ENCODE data around the gene CES3.
"Not testable (repeated sequence)": the region's sequence is repeated elsewhere in the genome, so short reads cannot be mapped to it uniquely, and the experiment has no call there.

Gene CES3

DNA sequence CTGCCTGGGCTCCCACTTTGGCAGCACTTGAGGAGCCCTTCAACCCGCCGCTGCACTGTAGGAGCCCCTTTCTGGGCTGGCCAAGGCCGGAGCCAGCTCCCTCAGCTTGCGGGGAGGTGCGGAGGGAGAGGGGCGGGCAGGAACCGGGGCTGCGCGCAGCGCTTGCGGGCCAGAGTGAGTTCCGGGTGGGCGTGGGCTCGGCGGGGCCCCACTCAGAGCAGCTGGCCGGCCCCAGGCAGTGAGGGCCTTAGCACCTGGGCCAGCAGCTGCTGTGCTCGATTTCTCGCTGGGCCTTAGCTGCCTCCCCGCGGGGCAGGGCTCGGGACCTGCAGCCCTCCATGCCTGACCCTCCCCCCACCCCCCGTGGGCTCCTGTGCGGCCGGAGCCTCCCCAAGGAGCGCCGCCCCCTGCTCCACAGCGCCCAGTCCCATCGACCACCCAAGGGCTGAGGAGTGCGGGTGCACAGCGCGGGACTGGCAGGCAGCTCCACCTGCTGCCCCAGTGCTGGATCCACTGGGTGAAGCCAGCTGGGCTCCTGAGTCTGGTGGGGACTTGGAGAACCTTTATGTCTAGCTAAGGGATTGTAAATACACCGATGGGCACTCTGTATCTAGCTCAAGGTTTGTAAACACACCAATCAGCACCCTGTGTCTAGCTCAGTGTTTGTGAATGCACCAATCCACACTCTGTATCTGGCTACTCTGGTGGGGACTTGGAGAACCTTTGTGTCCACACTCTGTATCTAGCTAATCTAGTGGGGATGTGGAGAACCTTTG is 13.3 kb downstream of the CES3 start:
- not testable (repeated sequence) for DNase-seq

DNA sequence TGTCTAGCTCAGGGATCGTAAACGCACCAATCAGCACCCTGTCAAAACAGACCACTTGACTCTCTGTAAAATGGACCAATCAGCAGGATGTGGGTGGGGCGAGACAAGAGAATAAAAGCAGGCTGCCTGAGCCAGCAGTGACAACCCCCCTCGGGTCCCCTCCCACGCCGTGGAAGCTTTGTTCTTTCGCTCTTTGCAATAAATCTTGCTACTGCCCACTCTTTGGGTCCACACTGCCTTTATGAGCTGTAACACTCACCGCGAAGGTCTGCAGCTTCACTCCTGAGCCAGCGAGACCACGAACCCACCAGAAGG is 13.8 kb downstream of the CES3 start:
- not testable (repeated sequence) for DNase-seq

DNA sequence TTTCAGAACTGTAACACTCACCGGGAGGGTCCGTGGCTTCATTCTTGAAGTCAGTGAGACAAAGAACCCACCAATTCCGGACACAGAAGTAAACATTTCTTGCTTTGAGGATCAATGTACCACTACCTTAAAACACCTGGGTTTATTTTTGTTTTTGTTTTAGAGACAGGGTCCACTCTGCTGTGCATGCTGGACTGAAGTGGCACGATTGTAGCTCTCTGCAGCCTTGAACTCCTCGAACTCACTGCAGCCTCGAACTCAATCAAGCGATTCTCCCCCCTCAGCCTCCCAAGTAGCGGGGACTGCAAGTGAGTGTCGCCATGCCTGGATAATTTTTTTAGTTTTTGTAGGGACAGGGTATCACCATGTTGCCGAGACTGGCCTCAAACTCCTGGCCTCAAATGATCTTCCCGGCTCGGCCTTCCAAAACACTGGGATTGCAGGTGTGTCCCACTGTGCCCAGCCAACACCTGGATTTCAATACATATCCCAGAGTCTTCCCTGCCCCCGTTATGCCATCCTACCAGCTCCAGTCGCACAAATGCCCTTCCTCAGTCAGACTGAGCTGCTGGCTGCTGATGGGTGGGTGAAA is 14.3 kb downstream of the CES3 start:
- no peak for DNase-seq

- DNase-seq = no peak
Measured at GRCh38 chr16:66976746-66977145, 15.7 kb downstream of the CES3 start.

- DNase-seq = peak; percentile 81
Measured at GRCh38 chr16:66977341-66978113, 16.5 kb downstream of the CES3 start.

GRCh38 chr16:66979011-66979717 is 18.1 kb downstream of the CES3 start:
- DNase-seq = no peak

DNA sequence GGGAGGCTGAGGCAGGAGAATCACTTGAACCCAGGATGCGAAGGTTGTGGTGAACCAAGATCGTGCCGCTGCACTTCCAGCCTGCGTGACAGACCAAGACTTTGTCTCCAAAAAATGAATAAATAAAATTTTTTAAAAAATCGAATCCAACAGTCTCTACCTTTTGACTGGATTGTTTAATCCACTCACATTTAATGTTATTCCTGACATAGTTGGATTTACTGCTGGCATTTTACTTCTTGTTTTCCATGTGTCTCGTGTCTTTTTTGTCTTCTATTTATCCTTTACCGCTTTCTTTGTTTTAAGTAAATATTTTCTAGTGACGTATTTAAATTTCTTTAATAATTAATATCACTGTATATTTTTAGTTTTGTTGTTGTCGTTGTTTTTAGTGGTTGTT is 22.0 kb downstream of the CES3 start:
- no peak for DNase-seq

GRCh38 chr16:66984892-66985311 is 23.8 kb downstream of the CES3 start:
- no peak for DNase-seq

- no peak for DNase-seq
Measured at GRCh38 chr16:66986559-66986958, 25.5 kb downstream of the CES3 start.

DNA sequence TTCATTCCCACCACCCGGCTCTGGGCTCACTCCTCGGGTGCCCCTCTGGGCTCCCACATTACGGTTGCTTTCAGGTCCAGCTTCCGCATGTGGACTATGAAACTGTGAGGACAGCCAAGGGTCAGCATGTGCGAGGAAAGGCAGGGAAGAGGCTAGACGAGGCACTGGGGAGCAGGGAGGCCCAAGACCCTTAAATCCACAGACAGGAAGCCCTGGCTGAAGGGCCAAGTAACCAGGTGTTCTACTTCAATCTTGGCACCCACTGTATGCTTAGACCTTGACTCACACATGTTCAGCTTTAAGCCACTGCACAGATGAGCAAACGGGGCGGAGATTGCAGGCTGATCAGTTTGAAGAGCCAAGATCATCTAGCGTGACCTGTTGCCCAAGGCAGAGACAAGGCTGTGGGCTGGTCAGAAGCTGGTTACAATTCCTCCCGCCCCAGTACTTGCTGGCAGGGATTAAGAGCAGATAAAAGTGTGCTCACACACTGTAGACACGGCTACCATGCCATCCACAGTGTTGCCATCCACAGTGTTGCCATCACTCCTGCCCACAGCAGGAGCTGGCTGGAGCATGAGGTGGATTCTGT is 27.2 kb downstream of the CES3 start, which contains the start of gene CES4A:
CES4A (plus strand) TSS at position 393 of the 592 bp plus-strand sequence; CDS start at position 577, 184 bp downstream.
- DNase-seq = peak; percentile 21

GRCh38 chr16:66991545-66992077 is 30.5 kb downstream of the CES3 start:
- DNase-seq = no peak

DNA sequence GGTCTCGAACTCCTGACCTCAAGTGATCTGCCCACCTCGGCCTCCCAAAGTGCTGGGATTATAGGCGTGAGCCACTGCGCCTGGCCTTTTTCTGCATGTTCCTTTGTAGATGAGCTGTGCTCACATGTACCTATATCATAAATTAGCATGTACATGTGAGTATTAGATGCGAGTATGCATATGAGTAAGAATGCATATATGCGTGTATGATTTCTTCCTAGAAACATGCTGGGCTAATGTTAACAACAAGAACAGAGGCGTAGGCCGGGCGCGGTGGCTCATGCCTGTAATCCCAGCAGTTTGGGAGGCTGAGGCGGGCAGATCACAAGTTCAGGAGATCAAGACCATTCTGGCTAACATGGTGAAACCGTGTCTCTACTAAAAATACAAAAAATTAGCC is 32.5 kb downstream of the CES3 start:
- DNase-seq = not testable (repeated sequence)

DNA sequence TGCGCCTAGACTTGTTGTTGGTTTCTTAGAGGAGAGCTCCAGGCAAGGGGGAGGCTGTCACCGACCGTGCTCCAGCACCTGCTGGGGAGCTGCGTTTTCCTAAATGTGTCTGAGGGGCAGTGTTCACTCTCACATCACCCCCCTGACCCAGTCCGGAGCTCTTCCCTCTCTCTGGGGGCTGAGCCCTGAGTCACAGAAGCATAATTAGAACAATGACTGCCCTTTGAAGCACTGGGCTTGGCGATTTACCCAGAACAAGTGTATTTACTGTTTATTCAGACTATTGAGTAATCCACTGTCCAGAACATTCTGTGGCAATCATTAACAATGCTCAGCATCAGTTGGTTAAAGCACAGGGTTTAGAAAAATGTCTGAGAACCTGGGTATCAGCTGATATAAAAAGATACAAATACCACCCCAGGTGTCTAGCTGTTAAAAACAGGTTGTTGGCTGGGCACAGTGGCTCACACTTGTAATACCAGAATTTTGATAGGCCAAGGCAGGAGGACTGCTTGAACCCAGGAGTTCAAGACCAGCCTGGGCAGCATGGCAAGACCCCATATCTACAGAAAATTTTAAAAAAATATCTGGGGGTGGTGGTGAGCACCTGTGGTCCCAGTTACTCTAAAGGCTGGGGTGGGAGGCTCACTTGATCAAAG is 35.4 kb downstream of the CES3 start:
- peak; percentile 31 for DNase-seq

DNA sequence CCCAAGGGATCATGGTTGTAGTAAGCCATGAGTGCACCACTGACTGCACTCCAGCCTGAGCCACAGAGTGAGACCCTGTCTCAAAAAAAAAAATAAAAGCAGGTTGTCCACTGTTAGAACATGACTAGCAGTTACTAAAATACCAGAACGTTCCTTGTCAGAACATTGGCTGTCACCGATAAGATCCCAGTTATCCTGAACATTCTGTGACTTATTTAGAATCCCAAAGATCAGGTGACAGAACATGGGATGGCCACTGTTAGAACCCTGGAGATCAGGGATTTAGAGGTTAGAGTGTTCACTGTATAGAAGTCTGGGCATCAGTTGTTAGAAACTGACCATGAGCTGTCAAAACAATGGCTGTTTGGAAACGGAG is 35.9 kb downstream of the CES3 start:
- no peak for DNase-seq

- peak; percentile 32 for DNase-seq
Measured at GRCh38 chr16:67000384-67001351, 39.6 kb downstream of the CES3 start.

DNA sequence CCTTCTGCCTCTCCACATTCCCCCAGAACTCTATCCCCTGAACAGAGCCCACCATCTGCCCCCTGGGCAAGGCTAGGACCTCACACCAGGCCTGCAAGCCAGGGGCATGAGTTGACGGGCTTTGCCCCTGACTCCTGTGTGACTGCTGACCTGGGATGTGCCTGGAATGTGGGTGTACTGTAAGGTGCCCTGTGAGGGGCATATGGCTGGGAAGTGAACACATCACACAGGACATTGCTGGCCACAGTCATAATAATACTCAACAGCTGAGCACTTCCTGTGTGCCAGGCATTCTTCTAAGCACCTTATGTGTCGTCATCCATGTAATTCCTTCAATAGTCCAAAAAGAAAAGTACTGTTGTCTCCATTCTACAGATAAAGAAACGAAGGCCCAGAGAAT is 40.7 kb downstream of the CES3 start:
- peak; percentile 33 for DNase-seq

- peak; percentile 56 for DNase-seq
Measured at GRCh38 chr16:67006930-67007658, 46.0 kb downstream of the CES3 start.

DNA sequence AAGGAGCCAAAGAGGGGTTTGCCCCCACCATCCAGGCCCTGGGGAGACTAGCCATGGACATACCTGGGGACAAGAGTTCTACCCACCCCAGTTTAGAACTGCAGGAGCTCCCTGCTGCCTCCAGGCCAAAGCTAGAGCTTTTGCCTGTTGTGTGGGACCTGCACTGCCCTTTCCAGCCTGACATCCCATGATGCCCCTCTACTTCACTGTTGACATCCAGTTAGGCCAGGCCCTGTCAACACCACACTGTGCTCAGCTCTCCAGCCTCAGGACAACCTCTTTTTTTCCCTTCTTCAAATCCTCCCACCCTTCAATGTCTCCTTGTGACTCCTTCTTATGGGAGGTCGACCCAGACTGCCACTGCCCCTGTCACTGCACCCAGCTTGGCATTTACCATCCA is 48.1 kb downstream of the CES3 start:
- DNase-seq = no peak

GRCh38 chr16:67011274-67011673 is 50.2 kb downstream of the CES3 start:
- DNase-seq = no peak

GRCh38 chr16:67013233-67013822 is 52.3 kb downstream of the CES3 start:
- DNase-seq = no peak
